HG03520 (cell line): ENCODE data around the gene CDC25A.

ENCODE experiments used
- ATAC-seq: cut with Tn5 transposase; IDR thresholded peaks from one replicate; pipeline ENCODE4 v1.9.1; 2021; ENCODE audit warnings: mild to moderate bottlenecking, moderate library complexity; ENCODE audit not compliant: unreplicated experiment

Gene CDC25A

GRCh38 chr3:48196611-48197010 is 8.4 kb upstream of the CDC25A start:
- ATAC-seq = no peak

- no peak for ATAC-seq
Observed at GRCh38 chr3:48194446-48195071, 6.3 kb upstream of the CDC25A start.

GRCh38 chr3:48190911-48191310 is 2.7 kb upstream of the CDC25A start:
- ATAC-seq = no peak

- no peak for ATAC-seq
Observed at GRCh38 chr3:48189321-48189720, 1.1 kb upstream of the CDC25A start.

GRCh38 chr3:48187579-48188265 is 495 bp downstream of the CDC25A start:
- ATAC-seq = peak; percentile 15

- no peak for ATAC-seq
Observed at GRCh38 chr3:48187301-48187578, 977 bp downstream of the CDC25A start.

GRCh38 chr3:48186631-48187300 is 1.5 kb downstream of the CDC25A start:
- ATAC-seq = no peak

- ATAC-seq = no peak
Observed at GRCh38 chr3:48185129-48185528, 3.1 kb downstream of the CDC25A start.

GRCh38 chr3:48184299-48184698 is 3.9 kb downstream of the CDC25A start:
- ATAC-seq = no peak

- ATAC-seq = no peak
Observed at GRCh38 chr3:48180531-48181253, 7.5 kb downstream of the CDC25A start.

- no peak for ATAC-seq
Observed at GRCh38 chr3:48180021-48180420, 8.2 kb downstream of the CDC25A start.

GRCh38 chr3:48178072-48178471 is 10.1 kb downstream of the CDC25A start:
- ATAC-seq = no peak

- ATAC-seq = no peak
Observed at GRCh38 chr3:48157950-48158376, 30.3 kb downstream of the CDC25A start.

- ATAC-seq = no peak
Observed at GRCh38 chr3:48157202-48157840, 30.9 kb downstream of the CDC25A start.

GRCh38 chr3:48156163-48156562 is 32.1 kb downstream of the CDC25A start:
- no peak for ATAC-seq

- no peak for ATAC-seq
Observed at GRCh38 chr3:48155122-48155521, 33.1 kb downstream of the CDC25A start.

GRCh38 chr3:48151807-48152427 is 36.3 kb downstream of the CDC25A start:
- no peak for ATAC-seq

GRCh38 chr3:48151058-48151806 is 37.0 kb downstream of the CDC25A start:
- no peak for ATAC-seq

- no peak for ATAC-seq
Observed at GRCh38 chr3:48143992-48144391, 44.2 kb downstream of the CDC25A start.

- ATAC-seq = no peak
Observed at GRCh38 chr3:48143567-48143966, 44.6 kb downstream of the CDC25A start.
